ELF-1 (cell line): ENCODE results near the gene ALPL.
"Not testable (repeated sequence)": the region's sequence is repeated elsewhere in the genome, so short reads cannot be mapped to it uniquely, and the experiment has no call there.

ENCODE experiments used
- DNase-seq: peaks from one replicate; pipeline ENCODE4 v3.0.0-alpha.2; 2016; ENCODE audit warnings: low read depth, low spot score

Gene ALPL

DNA sequence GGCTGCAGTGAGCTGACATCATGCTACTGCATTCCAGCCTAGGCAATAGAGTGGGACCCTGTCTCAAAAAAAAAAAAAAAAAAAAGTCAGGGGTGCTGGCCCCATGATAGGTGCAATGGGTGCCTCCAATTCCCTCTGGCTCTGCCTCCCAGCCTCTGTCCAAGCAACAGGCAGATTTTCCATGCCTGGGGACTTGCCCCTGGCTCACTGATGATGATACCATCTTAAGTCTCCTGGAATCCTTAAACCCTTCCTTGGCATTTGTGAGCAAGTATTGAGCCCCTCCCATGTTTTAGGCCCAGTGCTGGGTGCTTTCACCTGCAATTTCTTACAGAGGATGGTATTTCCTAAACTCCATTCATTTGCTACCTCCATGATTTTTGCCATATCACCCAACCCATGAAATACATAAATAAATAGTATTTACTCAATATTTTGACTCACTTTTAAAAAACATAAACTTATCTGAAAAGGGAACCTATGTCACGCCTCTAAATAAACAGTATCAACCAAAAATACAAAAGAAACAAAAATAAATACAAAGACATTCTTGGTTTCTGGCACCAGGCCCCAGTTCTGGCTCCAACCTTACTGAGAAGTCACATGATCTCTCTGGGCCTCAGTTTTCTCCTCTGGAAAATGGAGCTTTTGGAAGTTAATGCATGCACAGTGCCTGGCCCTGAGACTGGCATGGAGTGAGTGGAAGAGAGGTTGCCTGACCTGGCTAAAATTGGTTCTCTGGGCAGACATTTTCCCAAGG lies 1.5 kb upstream of the ALPL start:
- DNase-seq: no peak

DNA sequence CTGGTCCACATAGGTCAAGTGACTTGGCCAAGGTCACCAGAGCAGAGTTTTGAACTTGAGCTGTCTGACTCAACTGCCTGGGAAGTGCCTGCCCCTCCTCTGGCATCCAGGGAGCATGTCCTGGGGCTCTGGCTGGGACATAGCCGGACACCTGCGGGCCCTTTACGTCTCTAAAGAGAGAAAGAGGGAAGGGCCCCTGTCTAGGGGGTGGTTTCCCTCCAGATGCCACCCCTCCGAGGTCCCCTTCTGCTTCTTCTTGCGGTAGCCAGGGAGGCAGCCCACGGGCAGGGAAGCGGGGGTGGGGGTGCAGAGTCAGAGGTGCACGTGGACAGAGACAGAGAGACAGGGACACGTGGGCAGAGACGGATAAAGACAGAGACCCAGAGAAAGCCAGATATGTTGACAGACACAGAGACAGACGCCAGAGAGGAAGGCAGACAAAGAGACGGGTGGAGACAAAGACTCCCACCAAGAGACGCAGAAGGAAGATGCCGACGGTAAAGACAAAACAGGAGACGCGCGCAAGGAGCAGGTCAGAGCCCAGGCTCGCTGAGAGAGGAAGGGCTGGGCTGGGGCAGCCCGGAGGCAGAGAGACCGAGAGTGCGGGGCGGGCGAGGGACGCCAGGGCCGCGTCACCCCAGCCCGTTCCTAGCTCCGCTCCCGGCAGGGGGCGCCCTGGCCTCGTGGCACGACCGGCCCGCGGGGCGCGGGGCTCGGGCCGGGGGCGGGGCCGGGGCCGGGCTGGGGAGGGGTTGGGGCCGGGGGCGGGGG lies 458 bp upstream of the ALPL start:
- peak; percentile 92 for DNase-seq

DNA sequence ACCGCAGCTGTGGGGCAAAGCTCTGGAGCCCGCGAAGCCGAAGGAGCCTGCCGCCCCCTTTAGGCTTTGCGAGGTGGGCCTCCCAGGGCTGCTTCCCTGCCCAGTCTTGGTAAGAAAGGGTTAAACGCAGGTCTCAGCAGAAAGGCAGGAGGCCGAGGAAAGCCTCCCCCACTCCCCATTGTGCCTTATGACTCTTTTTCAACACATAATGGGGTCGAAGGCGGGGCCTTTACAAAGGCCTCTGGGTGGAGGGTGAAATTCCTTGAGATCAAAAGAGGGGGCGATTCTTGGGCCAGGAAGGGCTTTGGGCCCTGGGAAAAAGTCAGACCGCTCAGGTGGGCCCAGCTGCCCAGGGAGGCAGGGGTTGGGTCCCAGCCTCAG lies 880 bp downstream of the ALPL start:
- peak; percentile 86 for DNase-seq

GRCh38 chr1:21510885-21511578 lies 1.8 kb downstream of the ALPL start:
- DNase-seq: no peak

- DNase-seq: peak; percentile 38
Measured at GRCh38 chr1:21511579-21512522, 2.6 kb downstream of the ALPL start.

DNA sequence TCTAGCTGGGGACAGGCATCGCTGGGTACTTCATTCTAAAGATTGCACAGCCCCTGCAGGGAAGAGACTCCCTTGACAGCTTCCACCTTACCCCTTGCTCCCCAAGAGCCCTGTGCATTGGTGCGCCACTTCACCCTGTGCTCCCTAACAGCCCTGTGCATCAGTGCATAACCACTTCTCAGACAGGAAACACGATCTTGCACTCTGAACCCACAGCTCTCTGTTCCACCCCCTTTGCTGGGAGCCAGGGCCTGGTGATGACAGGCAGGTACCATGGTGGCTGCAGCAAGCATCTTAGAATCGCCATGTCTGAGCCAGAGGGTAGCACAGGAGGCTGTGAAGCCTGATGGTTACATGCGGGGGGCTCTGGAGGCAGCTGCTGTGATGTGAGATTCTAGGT lies 5.0 kb downstream of the ALPL start:
- DNase-seq: no peak

GRCh38 chr1:21517161-21517589 lies 8.0 kb downstream of the ALPL start:
- DNase-seq: no peak

- DNase-seq: no peak
Measured at GRCh38 chr1:21517660-21518480, 8.6 kb downstream of the ALPL start.

DNA sequence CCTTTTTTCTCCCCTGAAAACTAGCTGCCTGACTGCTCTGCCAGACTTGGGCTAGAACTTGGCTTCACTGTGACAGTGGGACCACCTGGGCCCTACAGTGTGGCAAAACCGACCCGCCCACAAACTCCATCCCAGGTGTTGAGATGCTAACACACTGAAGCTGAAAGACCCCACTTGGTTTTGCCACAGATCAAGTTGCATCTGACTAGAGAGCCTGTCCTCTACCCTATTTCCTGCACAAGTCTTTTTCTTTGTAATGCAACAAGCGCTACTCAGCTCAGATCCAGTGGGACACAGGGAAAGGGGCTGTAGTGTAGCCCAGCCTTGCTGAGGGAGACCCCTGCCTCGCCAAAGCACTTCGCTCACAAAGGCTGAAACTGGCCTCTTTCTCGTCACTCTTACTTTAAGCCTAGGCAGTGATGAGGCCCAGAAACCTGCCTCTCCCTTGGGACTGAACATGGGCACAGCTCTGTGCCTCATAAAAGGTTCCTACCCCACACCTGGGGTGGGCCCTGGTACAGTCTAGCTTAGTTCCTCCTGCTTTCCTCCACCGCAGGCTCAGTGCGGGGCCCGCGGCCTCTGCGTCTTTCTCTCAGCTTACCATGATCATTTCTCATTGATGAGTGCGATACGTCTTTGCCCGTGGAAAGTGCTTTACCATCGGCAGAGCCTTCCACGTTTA lies 9.7 kb downstream of the ALPL start:
- DNase-seq: peak; percentile 41

DNA sequence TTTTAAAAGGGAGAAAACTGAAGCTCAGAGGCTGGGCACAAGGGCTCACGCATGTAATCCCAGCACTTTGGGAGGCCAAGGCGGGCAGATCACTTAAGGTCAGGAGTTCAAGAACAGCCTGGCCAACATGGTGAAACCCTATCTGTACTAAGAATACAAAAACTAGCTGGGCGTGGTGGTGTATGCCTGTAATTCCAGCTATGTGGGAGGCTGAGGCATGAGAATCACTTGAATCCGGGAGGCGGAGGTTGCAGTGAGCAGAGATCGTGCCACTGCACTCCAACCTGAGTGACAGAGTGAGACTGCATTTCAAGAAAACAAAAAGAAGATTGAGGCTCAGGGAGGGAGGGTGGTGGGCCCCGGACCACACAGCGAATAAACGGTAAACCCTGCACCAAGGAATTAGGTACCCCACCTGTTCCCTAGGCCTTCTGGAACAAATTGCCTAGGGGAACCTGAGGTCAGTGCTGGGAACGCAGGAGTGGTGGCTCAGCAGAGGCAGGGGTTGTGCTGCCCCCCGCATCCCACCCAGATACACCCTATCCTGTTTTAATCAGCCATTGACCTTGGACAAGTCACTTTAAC lies 10.4 kb downstream of the ALPL start:
- not testable (repeated sequence) for DNase-seq

DNA sequence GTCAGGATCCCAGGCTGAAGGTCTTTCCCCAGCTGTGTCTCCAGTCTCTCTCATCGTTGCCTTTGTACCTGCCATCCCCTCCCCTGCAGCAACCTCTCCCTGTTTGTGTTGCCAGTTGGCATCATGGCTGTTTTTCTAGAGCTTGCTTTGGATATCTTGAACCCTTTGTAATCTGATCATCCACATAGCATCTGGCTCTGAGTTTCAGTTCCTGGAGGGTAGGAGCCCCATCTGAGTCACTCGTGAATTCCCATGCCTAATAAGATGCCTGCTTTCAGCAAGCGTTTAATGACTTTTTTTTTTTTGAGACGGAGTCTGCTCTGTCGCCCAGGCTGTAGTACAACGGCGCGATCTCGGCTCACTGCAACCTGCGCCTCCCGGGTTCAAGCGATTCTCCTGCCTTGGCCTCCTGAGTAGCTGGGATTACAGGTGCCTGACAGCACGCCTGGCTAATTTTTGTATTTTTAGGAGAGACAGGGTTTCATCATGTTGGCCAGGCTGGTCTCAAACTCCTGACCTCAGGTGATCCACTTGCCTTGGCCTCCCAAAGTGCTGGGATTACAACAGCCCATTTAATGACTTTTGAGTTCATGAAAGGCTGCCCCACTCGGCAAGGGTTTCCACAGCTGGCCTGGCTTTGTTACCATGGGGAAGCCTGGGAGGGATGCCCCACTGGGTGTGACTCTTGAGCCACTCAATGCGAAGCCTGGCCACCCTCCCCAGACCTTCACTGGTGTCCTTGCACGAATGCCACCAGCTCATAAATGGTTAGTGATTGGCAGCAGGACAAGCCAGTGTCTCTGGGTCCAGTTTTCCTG lies 11.9 kb downstream of the ALPL start:
- no peak for DNase-seq

GRCh38 chr1:21521717-21522060 lies 12.5 kb downstream of the ALPL start:
- no peak for DNase-seq

- no peak for DNase-seq
Measured at GRCh38 chr1:21522525-21523038, 13.4 kb downstream of the ALPL start.

GRCh38 chr1:21523297-21523813 lies 14.1 kb downstream of the ALPL start:
- DNase-seq: no peak

DNA sequence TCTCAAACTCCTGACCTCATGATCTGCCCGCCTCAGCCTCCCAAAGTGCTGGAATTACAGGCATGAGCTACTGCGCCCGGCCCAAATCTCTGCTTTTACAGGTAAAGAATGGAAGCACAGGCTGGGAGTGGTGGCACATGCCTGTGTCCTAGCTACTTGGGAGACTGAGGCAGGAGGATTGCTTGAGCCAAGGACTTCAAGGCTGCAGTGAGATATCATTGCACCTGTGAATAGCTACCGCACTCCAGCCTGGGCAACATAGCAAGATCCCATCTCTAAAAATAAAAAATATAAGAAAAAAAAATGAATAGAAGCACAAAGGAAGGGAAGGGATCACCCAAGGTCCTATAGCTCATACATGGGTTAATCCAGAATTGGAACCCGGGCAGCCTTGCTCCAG lies 15.0 kb downstream of the ALPL start:
- no peak for DNase-seq

GRCh38 chr1:21524686-21525339 lies 15.6 kb downstream of the ALPL start:
- no peak for DNase-seq

DNA sequence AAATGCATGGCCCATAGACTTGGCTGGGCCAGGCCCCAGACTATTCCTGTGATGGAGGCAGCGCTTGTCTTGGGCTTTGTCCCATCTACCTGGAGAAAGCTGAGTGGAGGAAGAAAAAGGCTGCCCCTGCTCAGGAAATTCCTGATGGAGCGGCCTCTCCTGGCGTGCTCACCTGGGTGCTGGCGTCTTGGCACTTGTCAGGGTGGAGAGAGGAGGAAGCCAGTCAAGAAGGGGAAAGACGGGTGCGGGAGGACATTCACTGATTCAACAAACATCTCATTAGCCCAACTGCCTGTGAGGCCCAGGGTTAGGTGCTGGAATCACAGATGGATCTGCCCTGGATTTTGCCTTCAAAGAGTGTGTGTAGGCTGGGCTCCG lies 16.1 kb downstream of the ALPL start:
- DNase-seq: no peak

- no peak for DNase-seq
Measured at GRCh38 chr1:21526441-21526840, 17.2 kb downstream of the ALPL start.
